Vagina (tissue), 2 donors: ENCODE results near the gene ASAP2. TPM values are rescaled to one million over a fixed set of nuclear protein-coding genes. Genes with fewer than 3 reads are reported as not detected.

ENCODE experiments used
- DNase-seq, 2 donors: peaks; one replicate each; pipeline ENCODE4 v3.0.0-alpha.2; 2017; ENCODE audit errors: extremely low spot score in 2 of 2
- H3K27ac ChIP-seq: fragments of 200-600 bp; sonication (generic); one replicate; pipeline ENCODE4 v1.5.1; 2019
- H3K27me3 ChIP-seq: fragments of 200-600 bp; sonication (generic); one replicate; pipeline ENCODE4 v1.5.1; 2019
- H3K36me3 ChIP-seq, 2 donors: fragments of 200-600 bp; sonication (generic); one replicate each; pipeline ENCODE4 v1.5.1; 2017 to 2019
- H3K4me1 ChIP-seq: fragments of 200-600 bp; sonication (generic); one replicate; pipeline ENCODE4 v1.5.1; 2019
- H3K4me3 ChIP-seq, 2 donors: fragments of 200-600 bp; sonication (generic); 1 replicate in 1 of 2; 2 replicates in 1 of 2; pipeline ENCODE4 v1.5.1; 2016 to 2019
- H3K9me3 ChIP-seq: fragments of 200-600 bp; sonication (generic); one replicate; pipeline ENCODE4 v1.5.1; 2019
- CTCF ChIP-seq, 3 experiments: fragments of 450-650 bp in 2 of 3; fragments of 200-600 bp in 1 of 3; sonication (generic) in 1 of 3; IDR thresholded peaks; one replicate each; pipeline ENCODE4 v1.5.1; 2017 to 2019; ENCODE audit warnings: antibody characterized with exemption in 3 of 3, mild to moderate bottlenecking in 2 of 3, moderate library complexity in 2 of 3
- POLR2A ChIP-seq, 2 donors: fragments of 450-650 bp; IDR thresholded peaks; one replicate each; pipeline ENCODE4 v1.6.1; 2017; ENCODE audit warnings: antibody characterized with exemption in 2 of 2, mild to moderate bottlenecking in 2 of 2, moderate library complexity in 2 of 2
- POLR2AphosphoS5 ChIP-seq, 2 donors: sonication (generic); formaldehyde crosslinking; IDR thresholded peaks; one replicate each; pipeline ENCODE4 v1.9.0; 2017; ENCODE audit warnings: antibody characterized with exemption in 2 of 2, mild to moderate bottlenecking in 2 of 2, low read depth in 1 of 2; ENCODE audit not compliant: insufficient read depth in 1 of 2
- intact Hi-C: fragments of 100-400 bp; cut with DNase I; formaldehyde crosslinking; loops from one replicate; pipeline ENCODE4 v1.15.1; 2023
- total RNA-seq: library from RNA; depleted of rRNA; stranded (reverse); fragments of >200 nt; gene quantifications from one replicate; pipeline ENCODE4 v1.2.3, GENCODE V29; 2016

ASAP2 gene
- total RNA-seq, 1 donor from 2014 or later, result 36.3 TPM

- Histone ChIP-seq H3K4me1 (peaks cover 12% of the 10 kb centered on the region), H3K27ac (no peak overlapping the region), H3K4me3 (no peak overlapping the region), H3K27me3 (no peaks in the 10 kb centered on the region), H3K36me3 (no peaks in the 10 kb centered on the region), H3K9me3 (no peaks in the 10 kb centered on the region)
- no peak for DNase-seq
- intact Hi-C loops, result no loop called here
- TF ChIP-seq POLR2A (IDR thresholded peaks at IDR 0.05) (no peak), POLR2AphosphoS5 (IDR thresholded peaks at IDR 0.05; ENCODE audit: insufficient read depth in 1 of 2, low read depth in 1 of 2) (no peak), CTCF (IDR thresholded peaks at IDR 0.05) (no peak)
Observed at GRCh38 chr2:9297156-9297555, 90.5 kb downstream of the ASAP2 start.

GRCh38 chr2:9297807-9298206 is 91.2 kb downstream of the ASAP2 start:
- Histone ChIP-seq H3K4me1 (peaks cover 16% of the 10 kb centered on the region), H3K9me3 (no peaks in the 10 kb centered on the region), H3K36me3 (no peaks in the 10 kb centered on the region), H3K4me3 (no peak overlapping the region), H3K27ac (no peak overlapping the region), H3K27me3 (no peaks in the 10 kb centered on the region)
- no peak for TF ChIP-seq CTCF (IDR thresholded peaks at IDR 0.05)
- TF ChIP-seq POLR2A (IDR thresholded peaks at IDR 0.05), result no peak
- TF ChIP-seq POLR2AphosphoS5 (IDR thresholded peaks at IDR 0.05; ENCODE audit: insufficient read depth in 1 of 2, low read depth in 1 of 2), result no peak
- DNase-seq, result no peak
- intact Hi-C loops, result no loop called here

- Histone ChIP-seq H3K36me3 (no peaks in the 10 kb centered on the region), H3K27ac (no peak overlapping the region), H3K9me3 (no peaks in the 10 kb centered on the region), H3K27me3 (no peaks in the 10 kb centered on the region), H3K4me1 (peaks cover 13% of the 10 kb centered on the region), H3K4me3 (no peak overlapping the region)
- intact Hi-C loops, result no loop called here
- no peak for DNase-seq
- no peak for TF ChIP-seq POLR2AphosphoS5 (IDR thresholded peaks at IDR 0.05; ENCODE audit: insufficient read depth in 1 of 2, low read depth in 1 of 2)
- TF ChIP-seq POLR2A (IDR thresholded peaks at IDR 0.05), result no peak
- no peak for TF ChIP-seq CTCF (IDR thresholded peaks at IDR 0.05)
Observed at GRCh38 chr2:9298583-9298982, 92.0 kb downstream of the ASAP2 start.

GRCh38 chr2:9299161-9300100 is 92.8 kb downstream of the ASAP2 start:
- H3K27me3 ChIP-seq, result no peaks in the 10 kb centered on the region
- intact Hi-C loops, result no loop called here
- peak overlapping the region; percentile 24 for H3K27ac ChIP-seq
- peaks cover 13% of the 10 kb centered on the region for H3K4me1 ChIP-seq
- H3K4me3 ChIP-seq, result no peak overlapping the region
- no peak for DNase-seq
- TF ChIP-seq POLR2AphosphoS5 (IDR thresholded peaks at IDR 0.05; ENCODE audit: insufficient read depth in 1 of 2, low read depth in 1 of 2) (no peak), POLR2A (IDR thresholded peaks at IDR 0.05) (no peak)
- no peaks in the 10 kb centered on the region for H3K9me3 ChIP-seq
- no peaks in the 10 kb centered on the region for H3K36me3 ChIP-seq

GRCh38 chr2:9300214-9300613 is 93.6 kb downstream of the ASAP2 start:
- intact Hi-C loops, result no loop called here
- no peak overlapping the region for H3K4me3 ChIP-seq
- H3K27ac ChIP-seq, result peak overlapping the region; percentile 24
- no peak for TF ChIP-seq POLR2AphosphoS5 (IDR thresholded peaks at IDR 0.05; ENCODE audit: insufficient read depth in 1 of 2, low read depth in 1 of 2)
- no peak for TF ChIP-seq POLR2A (IDR thresholded peaks at IDR 0.05)
- TF ChIP-seq CTCF (IDR thresholded peaks at IDR 0.05), result no peak
- DNase-seq, result no peak
- H3K4me1 ChIP-seq, result peaks cover 13% of the 10 kb centered on the region
- H3K36me3 ChIP-seq, result no peaks in the 10 kb centered on the region
- no peaks in the 10 kb centered on the region for H3K9me3 ChIP-seq
- H3K27me3 ChIP-seq, result no peaks in the 10 kb centered on the region
